CD4-positive, alpha-beta T cell treated with Interleukin-4 for 4 hours (primary cell): ENCODE measurements around the gene GCK.

Source experiments
- DNase-seq: peaks from one replicate; pipeline ENCODE4 v3.0.0-alpha.2; 2020

GCK gene

GRCh38 chr7:44102846-44103565 is 86.2 kb downstream of the GCK start:
- no peak for DNase-seq

DNA sequence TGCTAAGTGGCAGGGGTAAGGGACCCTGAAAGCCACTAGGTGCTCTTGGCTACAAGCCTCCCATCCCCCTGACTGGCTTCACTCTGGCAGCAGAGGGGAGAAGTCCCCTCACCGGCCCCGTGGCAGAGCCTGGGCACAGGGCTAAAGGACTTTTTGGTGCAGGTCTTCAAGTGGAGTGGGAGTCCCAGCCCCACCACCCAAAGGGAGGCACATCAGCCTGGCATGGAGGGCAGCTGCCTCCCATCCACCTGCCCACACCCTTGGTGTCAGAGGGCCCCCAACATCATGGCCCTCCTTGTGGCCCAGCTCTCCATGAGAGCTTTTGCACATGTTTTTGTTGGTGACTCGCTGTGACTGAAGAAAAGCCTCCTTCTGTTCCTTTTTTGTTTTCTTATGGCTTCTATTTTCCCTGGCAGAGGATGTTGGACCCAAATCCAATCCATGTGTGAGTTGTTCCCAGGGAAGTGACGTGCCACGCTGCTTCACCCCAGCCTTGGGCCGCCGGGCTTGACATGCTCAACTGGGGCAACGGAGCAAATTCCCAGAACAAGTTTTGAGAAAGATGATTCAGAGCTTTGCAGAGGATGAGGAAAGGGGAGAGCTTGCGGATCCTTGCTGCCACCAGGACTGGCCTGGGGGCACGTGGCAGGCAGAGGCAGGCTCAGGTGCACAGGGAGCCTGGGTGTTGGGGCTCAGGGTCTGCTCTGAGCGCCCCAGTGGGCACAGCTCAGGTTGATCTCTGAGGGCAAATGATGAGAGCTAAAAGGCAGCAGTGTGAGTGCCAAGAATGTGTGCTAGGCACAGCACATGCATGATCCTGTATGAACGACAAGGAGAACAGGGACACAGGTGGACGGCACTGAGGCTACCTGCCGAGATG is 87.0 kb downstream of the GCK start:
- no peak for DNase-seq

- no peak for DNase-seq
Measured at GRCh38 chr7:44101303-44101965, 87.8 kb downstream of the GCK start.

DNA sequence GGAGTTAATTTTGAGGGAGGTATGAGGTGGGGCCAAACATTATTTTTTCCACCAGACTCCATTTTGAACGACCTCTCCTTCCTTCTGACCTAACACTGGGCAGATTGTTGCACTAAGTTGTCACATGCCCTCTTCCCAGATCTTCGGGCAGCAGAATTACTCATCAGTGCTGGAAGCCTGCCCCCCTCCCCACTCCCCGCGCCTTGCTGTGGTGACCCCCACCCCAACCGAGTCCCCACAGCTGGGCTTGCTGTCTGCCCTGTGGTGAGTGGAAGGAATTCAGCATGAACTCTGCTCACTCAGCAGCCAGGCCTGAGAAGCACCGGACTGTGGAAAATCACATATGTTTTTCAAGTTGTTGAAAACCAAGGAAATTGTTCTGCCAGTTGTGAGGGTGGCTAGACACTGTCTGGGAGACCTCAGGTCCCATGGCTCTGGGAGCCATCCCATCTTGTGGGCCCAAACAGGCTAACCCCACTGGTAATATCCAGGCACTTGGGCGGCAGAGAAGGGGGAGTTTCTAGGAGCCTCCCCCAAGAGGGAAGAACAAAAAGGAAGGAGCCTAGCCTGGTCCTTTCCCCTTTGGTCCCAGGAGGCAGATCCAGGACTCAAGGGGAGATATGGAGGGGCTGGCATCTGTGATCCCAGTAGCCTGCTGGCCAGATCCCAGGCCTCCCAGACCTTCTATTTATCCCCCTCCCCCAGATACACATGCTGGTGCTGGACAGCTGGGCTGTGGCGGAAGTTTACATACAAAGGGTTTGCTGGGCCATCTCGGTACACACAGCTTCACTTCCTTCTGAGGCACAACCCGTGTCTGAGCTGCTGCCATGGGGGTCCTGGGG is 88.6 kb downstream of the GCK start:
- no peak for DNase-seq

- DNase-seq: no peak
Measured at GRCh38 chr7:44099669-44100068, 89.6 kb downstream of the GCK start.

DNA sequence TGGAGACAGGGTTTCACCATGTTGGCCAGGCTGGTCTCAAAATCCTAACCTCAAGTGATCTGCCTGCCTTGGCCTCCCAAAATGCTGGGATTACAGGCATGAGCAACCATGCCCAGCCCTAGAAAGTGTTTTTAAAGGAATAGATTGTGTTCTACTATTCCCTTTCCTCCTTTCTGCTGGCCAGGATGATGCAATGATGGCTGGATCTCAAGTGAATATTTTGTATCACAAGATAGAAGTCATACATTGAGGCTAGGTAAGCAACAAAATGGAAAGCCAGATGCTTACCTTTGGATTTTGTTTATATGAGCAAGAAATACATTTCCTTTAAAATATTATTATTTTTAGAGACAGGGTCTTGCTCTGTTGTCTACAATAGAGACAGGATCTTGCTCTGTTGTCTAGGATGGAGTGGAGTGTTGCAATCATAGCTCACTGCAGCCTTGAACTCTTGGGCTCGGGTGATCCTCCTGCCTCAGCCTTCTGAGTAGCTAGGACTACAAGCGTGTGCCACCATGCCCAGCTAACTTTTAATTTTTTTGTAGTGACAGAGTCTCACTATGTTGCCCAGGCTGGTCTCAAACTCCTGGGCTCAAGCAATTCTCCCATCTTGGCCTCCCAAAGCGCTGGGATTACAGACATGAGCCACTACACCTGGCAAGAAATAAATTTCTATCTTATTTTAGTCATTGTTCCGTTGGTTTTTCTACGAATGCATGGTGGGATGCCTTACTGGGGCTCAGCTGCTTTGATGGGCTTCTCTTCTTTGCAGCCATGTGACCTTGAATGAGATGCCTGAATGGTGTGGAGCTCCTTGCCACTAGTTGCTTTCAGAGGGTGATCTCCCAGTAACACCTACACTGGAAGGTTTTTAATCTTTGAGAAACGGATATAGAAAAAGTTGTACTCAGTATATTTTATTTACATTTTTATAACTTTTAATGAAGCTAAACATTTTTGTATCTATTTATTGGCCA is 90.9 kb downstream of the GCK start:
- DNase-seq: no peak

DNA sequence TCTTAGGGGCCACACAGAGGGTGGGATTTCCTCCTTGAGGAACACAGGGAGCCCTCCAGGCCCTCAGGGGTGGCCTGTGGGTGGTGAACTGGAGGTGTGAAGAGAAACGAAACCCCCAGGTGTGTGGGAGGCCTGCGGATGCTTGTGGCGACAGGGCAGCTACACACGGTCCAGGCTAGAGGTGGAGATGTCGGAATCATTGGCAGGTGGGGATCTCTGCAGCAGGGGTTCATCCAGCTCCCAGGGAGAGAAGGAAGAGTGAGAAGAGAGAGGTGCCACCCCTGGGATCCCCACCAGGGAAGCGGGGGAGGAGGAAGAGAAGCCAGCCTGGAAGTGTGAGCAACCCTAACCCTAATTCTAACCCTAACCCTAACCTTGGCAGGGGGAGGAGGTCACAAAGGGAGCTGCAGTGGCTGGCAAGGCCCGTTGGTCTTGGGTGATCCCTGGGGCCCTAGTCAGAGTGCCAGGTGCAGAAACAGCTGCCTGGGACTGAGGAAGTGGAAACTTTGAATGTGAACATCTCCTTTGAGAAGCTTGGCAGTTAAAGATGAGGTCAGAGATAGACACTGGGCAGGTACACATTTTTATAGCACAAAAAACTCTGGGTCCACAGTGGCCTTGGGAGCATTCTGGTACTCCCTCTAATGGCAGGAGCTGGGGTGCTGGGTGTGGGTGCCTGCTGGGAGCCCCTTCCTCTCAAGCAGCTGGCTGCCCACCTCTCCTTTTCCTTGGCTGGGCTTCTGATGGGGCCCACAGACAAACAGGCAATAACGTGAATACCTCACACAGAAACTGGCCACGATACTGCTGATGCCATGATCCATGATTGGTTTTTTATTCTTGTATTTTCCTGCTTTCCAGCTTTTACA is 91.9 kb downstream of the GCK start:
- no peak for DNase-seq

- no peak for DNase-seq
Measured at GRCh38 chr7:44096326-44096881, 92.8 kb downstream of the GCK start.

- DNase-seq: no peak
Measured at GRCh38 chr7:44095781-44096180, 93.5 kb downstream of the GCK start.

- no peak for DNase-seq
Measured at GRCh38 chr7:44094883-44095592, 94.2 kb downstream of the GCK start.

GRCh38 chr7:44094365-44094764 is 94.9 kb downstream of the GCK start:
- no peak for DNase-seq
